Adipose tissue (tissue), 3 donors: ENCODE data around the gene CHST13. TPM values are rescaled to one million over a fixed set of nuclear protein-coding genes. Genes with fewer than 3 reads are reported as not detected.

Source experiments
- H3K27ac ChIP-seq: one replicate; pipeline ENCODE4 v1.5.1; 2013; ENCODE audit warnings: low read depth, low read length
- WGBS, 3 donors: extraction: QIAGEN DNeasy Blood & Tissue Kit; methylation state at CpG; one replicate each; pipeline ENCODE4 v1.1.7; 2013; 5-methylcytosine and 5-hydroxymethylcytosine counted together
- polyA plus RNA-seq, 3 donors: library from polyadenylated mRNA; stranded (reverse); fragments of 200-250 nt; gene quantifications; one replicate each; pipeline ENCODE4 v1.2.3, GENCODE V29; 2013
- donor health status: healthy with polysubstance abuse.
- donor health status: Bipolar disorder and iron deficiency.
- donor health status: healthy.

Gene CHST13
- under 1 TPM; 0.03 to 0.94 (median 0.67) TPM for polyA plus RNA-seq

- WGBS, 3 donors, result 5 to 6% (median 6%) methylated on average over 42 to 56 of the region's 56 CpGs
- H3K27ac ChIP-seq, result no peak within 1 kb of the TSS
These were observed at the start of gene CHST13 for GRCh38 chr3:126523745-126524428. Gene CHST13 (plus strand): TSS chr3:126524155. CDS start chr3:126524333, 178 bp downstream.

GRCh38 chr3:126474498-126475412 lies 49.2 kb upstream of the CHST13 start:
- WGBS, 3 donors, result 4 to 9% (median 9%) methylated on average over 59 to 72 of the region's 72 CpGs
- peak overlapping the region; percentile 89 for H3K27ac ChIP-seq

GRCh38 chr3:126475413-126476114 lies 48.4 kb upstream of the CHST13 start, which contains the start of gene ZXDC:
Gene ZXDC (minus strand): TSS chr3:126475891. CDS start chr3:126475865, 26 bp downstream.
- peak within 1 kb of the TSS; percentile 89 for H3K27ac ChIP-seq
- WGBS, 3 donors, result 0 to 2% (median 0%) methylated on average over 70 to 111 of the region's 112 CpGs

- peak overlapping the region; percentile 61 for H3K27ac ChIP-seq
- 10 to 15% (median 12%) methylated on average over 53 to 56 of the region's 66 CpGs for WGBS, 3 donors
These were observed 47.5 kb upstream of the CHST13 start for GRCh38 chr3:126476166-126477060.

GRCh38 chr3:126477061-126477380 lies 46.9 kb upstream of the CHST13 start:
- 53 to 63% (median 54%) methylated on average over 4 of the region's 4 CpGs for WGBS, 3 donors
- H3K27ac ChIP-seq, result no peak overlapping the region

GRCh38 chr3:126478581-126479310 lies 45.2 kb upstream of the CHST13 start:
- no peak overlapping the region for H3K27ac ChIP-seq
- 92 to 97% (median 95%) methylated on average over 14 of the region's 14 CpGs for WGBS, 3 donors

GRCh38 chr3:126479642-126480041 lies 44.3 kb upstream of the CHST13 start:
- 82 to 89% (median 89%) methylated on average over 1 of the region's 1 CpG for WGBS, 3 donors
- H3K27ac ChIP-seq, result no peak overlapping the region

- H3K27ac ChIP-seq, result no peak overlapping the region
- WGBS, 3 donors, result 78 to 92% (median 91%) methylated on average over 5 of the region's 5 CpGs
These were observed 43.7 kb upstream of the CHST13 start for GRCh38 chr3:126480206-126480605.

GRCh38 chr3:126480861-126481260 lies 43.1 kb upstream of the CHST13 start:
- H3K27ac ChIP-seq, result no peak overlapping the region
- 73 to 77% (median 75%) methylated on average over 8 of the region's 8 CpGs for WGBS, 3 donors

- no peak overlapping the region for H3K27ac ChIP-seq
- WGBS, 3 donors, result 77 to 91% (median 82%) methylated on average over 14 to 16 of the region's 16 CpGs
These were observed 42.0 kb upstream of the CHST13 start for GRCh38 chr3:126481808-126482502.

- 84 to 93% (median 92%) methylated on average over 15 of the region's 15 CpGs for WGBS, 3 donors
- H3K27ac ChIP-seq, result no peak overlapping the region
These were observed 41.3 kb upstream of the CHST13 start for GRCh38 chr3:126482503-126483255.

GRCh38 chr3:126483321-126483761 lies 40.6 kb upstream of the CHST13 start:
- H3K27ac ChIP-seq, result no peak overlapping the region
- WGBS, 3 donors, result 86 to 93% (median 86%) methylated on average over 14 of the region's 14 CpGs

GRCh38 chr3:126484148-126484547 lies 39.8 kb upstream of the CHST13 start:
- H3K27ac ChIP-seq, result no peak overlapping the region
- WGBS, 3 donors, result 42 to 77% (median 71%) methylated on average over 3 of the region's 3 CpGs

- 75 to 86% (median 81%) methylated on average over 3 of the region's 3 CpGs for WGBS, 3 donors
- H3K27ac ChIP-seq, result no peak overlapping the region
These were observed 39.3 kb upstream of the CHST13 start for GRCh38 chr3:126484662-126485061.

GRCh38 chr3:126485176-126485897 lies 38.6 kb upstream of the CHST13 start:
- WGBS, 3 donors, result 81 to 88% (median 86%) methylated on average over 8 of the region's 8 CpGs
- no peak overlapping the region for H3K27ac ChIP-seq
